NCI-H2196 (cell line): Measurements from ENCODE around the gene PHF21A.
A peak's percentile ranks its signal among the peaks of the same experiment; 100 is the strongest.

ENCODE experiments used
- DNase-seq: peaks from one replicate; lab custom pipeline; 2025; ENCODE audit not compliant: unreplicated experiment; lab: John Stamatoyannopoulos, UW

PHF21A gene

GRCh38 chr11:46075928-46076327 is 45.3 kb downstream of the PHF21A start:
- no peak for DNase-seq

- DNase-seq = peak; percentile 10
These were observed 46.1 kb downstream of the PHF21A start for GRCh38 chr11:46075168-46075567.

- no peak for DNase-seq
These were observed 47.6 kb downstream of the PHF21A start for GRCh38 chr11:46073632-46074031.

GRCh38 chr11:46072172-46072964 is 48.9 kb downstream of the PHF21A start:
- no peak for DNase-seq

GRCh38 chr11:46071091-46071490 is 50.2 kb downstream of the PHF21A start:
- DNase-seq = no peak

- DNase-seq = no peak
These were observed 51.7 kb downstream of the PHF21A start for GRCh38 chr11:46069595-46069994.

GRCh38 chr11:46066335-46066734 is 54.9 kb downstream of the PHF21A start:
- no peak for DNase-seq

GRCh38 chr11:46065681-46066080 is 55.6 kb downstream of the PHF21A start:
- no peak for DNase-seq

GRCh38 chr11:46064221-46064620 is 57.0 kb downstream of the PHF21A start:
- no peak for DNase-seq

- DNase-seq = no peak
These were observed 58.1 kb downstream of the PHF21A start for GRCh38 chr11:46063138-46063537.

- no peak for DNase-seq
These were observed 61.2 kb downstream of the PHF21A start for GRCh38 chr11:46060013-46060412.

GRCh38 chr11:46057489-46057888 is 63.8 kb downstream of the PHF21A start:
- DNase-seq = no peak

GRCh38 chr11:46055371-46055770 is 65.9 kb downstream of the PHF21A start:
- DNase-seq = no peak

GRCh38 chr11:46051102-46051501 is 70.2 kb downstream of the PHF21A start:
- no peak for DNase-seq

GRCh38 chr11:46050662-46051061 is 70.6 kb downstream of the PHF21A start:
- no peak for DNase-seq

- DNase-seq = no peak
These were observed 71.2 kb downstream of the PHF21A start for GRCh38 chr11:46050003-46050461.

- DNase-seq = no peak
These were observed 71.8 kb downstream of the PHF21A start for GRCh38 chr11:46049325-46049897.

GRCh38 chr11:46048198-46048597 is 73.1 kb downstream of the PHF21A start:
- no peak for DNase-seq

- no peak for DNase-seq
These were observed 73.7 kb downstream of the PHF21A start for GRCh38 chr11:46047520-46047919.

GRCh38 chr11:46045811-46046210 is 75.4 kb downstream of the PHF21A start:
- no peak for DNase-seq

- DNase-seq = no peak
These were observed 76.7 kb downstream of the PHF21A start for GRCh38 chr11:46044601-46045000.

- DNase-seq = no peak
These were observed 81.3 kb downstream of the PHF21A start for GRCh38 chr11:46039990-46040389.

- no peak for DNase-seq
These were observed 82.7 kb downstream of the PHF21A start for GRCh38 chr11:46038529-46038928.
